SU-DHL-6 (cell line): Measurements from ENCODE around the gene MIOS.

Experiments used
- CTCF ChIP-seq: fragments of 200-600 bp; sonication (generic); IDR thresholded peaks from one replicate; pipeline ENCODE4 v1.5.1; 2017; ENCODE audit warnings: antibody characterized with exemption, mild to moderate bottlenecking, low read length, moderate library complexity; ENCODE audit not compliant: insufficient read depth, poor library complexity, severe bottlenecking
- EZH2phosphoT487 ChIP-seq: fragments of 200-600 bp; sonication (generic), shearing (Covaris generic); conservative IDR thresholded peaks from 2 replicates; pipeline ENCODE4 v1.6.1; 2018; ENCODE audit warnings: mild to moderate bottlenecking, antibody characterized with exemption, low read length, moderate library complexity, mixed read lengths

GRCh38 chr7:7614018-7614741, 47.5 kb downstream of the MIOS start:
- TF ChIP-seq CTCF (no peak), EZH2phosphoT487 (no peak)
